Heart left ventricle (tissue), 16 donors: ENCODE data around the gene DHX30. TPM values are rescaled to one million over a fixed set of nuclear protein-coding genes. Genes with fewer than 3 reads are reported as not detected.
A peak's percentile ranks its signal among the peaks of the same experiment; 100 is the strongest.

ENCODE experiments used
- ATAC-seq, 4 donors: fragments of 200-7000 bp; cut with Tn5 transposase; one replicate each; pipeline ENCODE4 v1.9.1; 2020 to 2022; ENCODE audit warnings: moderate library complexity in 4 of 4, mild to moderate bottlenecking in 3 of 4, moderate number of reproducible peaks in 1 of 4
- DNase-seq, 5 donors: peaks; one replicate each; pipeline ENCODE4 v3.0.0-alpha.2; 2020
- H3K27ac ChIP-seq, 12 donors: fragments of 200-600 bp; sonication (generic) in 4 of 12; one replicate each; pipeline versions ENCODE4 v1.5.0 to v1.8.0; 2016 to 2022; ENCODE audit warnings: mild to moderate bottlenecking in 2 of 12
- H3K27me3 ChIP-seq, 9 donors: fragments of 200-600 bp; sonication (generic) in 2 of 9; one replicate each; pipeline versions ENCODE4 v1.5.1 to v1.8.0; 2016 to 2022; ENCODE audit warnings: mild to moderate bottlenecking in 3 of 9
- H3K36me3 ChIP-seq, 9 donors: fragments of 200-600 bp; sonication (generic) in 2 of 9; one replicate each; pipeline versions ENCODE4 v1.5.0 to v1.8.0; 2018 to 2022; ENCODE audit warnings: mild to moderate bottlenecking in 2 of 9
- H3K4me1 ChIP-seq, 12 donors: fragments of 200-600 bp; sonication (generic) in 4 of 12; one replicate each; pipeline versions ENCODE4 v1.5.0 to v1.8.0; 2016 to 2022; ENCODE audit warnings: mild to moderate bottlenecking in 3 of 12
- H3K4me3 ChIP-seq, 12 donors: fragments of 200-600 bp; sonication (generic) in 4 of 12; one replicate each; pipeline versions ENCODE4 v1.5.0 to v1.8.0; 2017 to 2022; ENCODE audit warnings: mild to moderate bottlenecking in 9 of 12, moderate library complexity in 4 of 12
- H3K9me3 ChIP-seq, 12 donors: fragments of 200-600 bp; sonication (generic) in 4 of 12; one replicate each; pipeline versions ENCODE4 v1.5.0 to v1.8.0; 2016 to 2022; ENCODE audit warnings: mild to moderate bottlenecking in 1 of 12
- CTCF ChIP-seq, 12 donors: fragments of 200-600 bp; sonication (generic) in 4 of 12; IDR thresholded peaks; one replicate each; pipeline versions ENCODE4 v1.5.0 to v1.8.0; 2018 to 2022; ENCODE audit warnings: antibody characterized with exemption in 12 of 12, mild to moderate bottlenecking in 5 of 12
- POLR2A ChIP-seq, 2 donors: fragments of 450-650 bp; IDR thresholded peaks; one replicate each; pipeline ENCODE4 v1.6.1; 2017; ENCODE audit warnings: antibody characterized with exemption in 2 of 2, mild to moderate bottlenecking in 2 of 2, moderate library complexity in 2 of 2
- WGBS, 4 donors: extraction: QIAGEN DNeasy Blood & Tissue Kit in 2 of 4; methylation state at CpG; one replicate each; pipeline versions ENCODE4 v1.1.5 to v1.1.7; 2013 to 2018; 5-methylcytosine and 5-hydroxymethylcytosine counted together
- intact Hi-C, 10 donors: fragments of 100-400 bp; cut with DNase I; formaldehyde crosslinking; loops; one replicate each; pipeline versions ENCODE4 v1.11.1 to v1.14.2; 2022
- polyA plus RNA-seq, 2 donors: library from polyadenylated mRNA; stranded (reverse); fragments of 200-250 nt; gene quantifications; one replicate each; pipeline ENCODE4 v1.2.3, GENCODE V29; 2013
- total RNA-seq, 9 donors: library from RNA; depleted of rRNA in 2 of 9; stranded (reverse); fragments of >200 nt in 2 of 9; fragmentation: NEBNext Ultra II Directional in 3 of 9; extraction: Animal tissue kit (Norgen Biotek cat#: 25700) in 3 of 9; gene quantifications; one replicate each; pipeline versions ENCODE4 v1.1.0 to v1.2.4, GENCODE V29; 2016 to 2023
- donor health status: ischemic (EF 13 %, LVEDD 7.1; RV severe dilation, severe dysfunction).
- donor health status: healthy with polysubstance abuse.
- donor health status: DM: no; HTN: yes; CAD: no.
- donor health status: DM: no; HTN: no; CAD: no.
- donor health status: ischemic (EF 25% LVEDD 6.9; RV normal size, moderate dysfunction).
- donor health status: ischemic (EF 25% LVEDD 5.7; RV mildly dilated, moderate dysfunction).
- donor health status: healthy.
- donor health status: DM: yes; HTN: yes; CAD: no.
- donor health status: ischemic (EF 35%, LVEDD 5.7; RV mildly dilated, moderate dysfunction).
- donor health status: nonischemic (EF 11% LVEDD 7.7; RV severe dilation, severe dysfunction).
- donor health status: DM: yes; HTN: yes; CAD: no.
- donor health status: PGD.
- donor health status: ischemic (EF 29% LVEDD 5.4; RV normal size, mild dysfunction).
- donor health status: nonischemic (EF 23%, LVEDD 6.1; RV moderate dilation, normal function).

Gene DHX30
- total and polyA plus RNA-seq, 11 donors = 30.7 to 74.4 (median 49.4) TPM

- WGBS, 4 donors = 87 to 95% (median 93%) methylated on average over 3 of the region's 3 CpGs
- no peaks in the 10 kb centered on the region for H3K9me3 ChIP-seq
- peaks cover 0 to 29% (median 6%) of the 10 kb centered on the region in 12 donors for H3K4me1 ChIP-seq
- no peaks in the 10 kb centered on the region for H3K27me3 ChIP-seq
- no peak for TF ChIP-seq CTCF (IDR thresholded peaks at IDR 0.05)
- no peak for TF ChIP-seq POLR2A (IDR thresholded peaks at IDR 0.05)
- no peak overlapping the region for H3K4me3 ChIP-seq
- no peak for DNase-seq
- ATAC-seq = no peak
- H3K27ac ChIP-seq = no peak overlapping the region
- H3K36me3 ChIP-seq = peaks cover 0 to 98% (median 94%) of the 10 kb centered on the region in 9 donors
- intact Hi-C loops = no loop called here
These were observed 67.2 kb downstream of the DHX30 start for GRCh38 chr3:47870156-47870555.

- no peak for ATAC-seq
These were observed 67.8 kb downstream of the DHX30 start for GRCh38 chr3:47870702-47871260.

GRCh38 chr3:47871389-47871788, 68.5 kb downstream of the DHX30 start:
- Histone ChIP-seq H3K4me1 (peaks cover 0 to 39% (median 10%) of the 10 kb centered on the region in 12 donors), H3K36me3 (peaks cover 0 to 98% (median 94%) of the 10 kb centered on the region in 9 donors), H3K27ac (no peak overlapping the region), H3K4me3 (no peak overlapping the region), H3K27me3 (no peaks in the 10 kb centered on the region), H3K9me3 (no peaks in the 10 kb centered on the region)
- intact Hi-C loops = no loop called here
- no peak for DNase-seq
- WGBS, 4 donors = 44 to 57% (median 53%) methylated on average over 2 of the region's 2 CpGs
- peak in 1 of 4 donors; percentile 19 for ATAC-seq
- TF ChIP-seq CTCF (IDR thresholded peaks at IDR 0.05) (no peak), POLR2A (IDR thresholded peaks at IDR 0.05) (no peak)

More at GRCh38 chr3:47870702-47871260, 67.8 kb downstream of the DHX30 start:
- peaks cover 0 to 35% (median 9%) of the 10 kb centered on the region in 12 donors for H3K4me1 ChIP-seq
- peaks cover 0 to 98% (median 94%) of the 10 kb centered on the region in 9 donors for H3K36me3 ChIP-seq
- WGBS, 4 donors = 93 to 95% (median 94%) methylated on average over 12 of the region's 12 CpGs
- H3K27ac ChIP-seq = no peak overlapping the region
- DNase-seq = no peak
- TF ChIP-seq POLR2A (IDR thresholded peaks at IDR 0.05) (no peak), CTCF (IDR thresholded peaks at IDR 0.05) (no peak)
- no peak overlapping the region for H3K4me3 ChIP-seq
- intact Hi-C loops = no loop called here
- H3K9me3 ChIP-seq = no peaks in the 10 kb centered on the region
- no peaks in the 10 kb centered on the region for H3K27me3 ChIP-seq

GRCh38 chr3:47872916-47873315, 70.0 kb downstream of the DHX30 start:
- no peak overlapping the region for H3K4me3 ChIP-seq
- no peak overlapping the region for H3K27ac ChIP-seq
- DNase-seq (no peak), ATAC-seq (no peak)
- H3K9me3 ChIP-seq = no peaks in the 10 kb centered on the region
- TF ChIP-seq CTCF (IDR thresholded peaks at IDR 0.05) (no peak), POLR2A (IDR thresholded peaks at IDR 0.05) (no peak)
- intact Hi-C loops = no loop called here
- H3K4me1 ChIP-seq = peaks cover 0 to 49% (median 20%) of the 10 kb centered on the region in 12 donors
- peaks cover 0 to 98% (median 88%) of the 10 kb centered on the region in 9 donors for H3K36me3 ChIP-seq
- no peaks in the 10 kb centered on the region for H3K27me3 ChIP-seq
- 55 to 63% (median 59%) methylated on average over 4 of the region's 4 CpGs for WGBS, 4 donors
